Gastrocnemius medialis (tissue), 4 donors: ENCODE data around the gene PTPRM. TPM values are rescaled to one million over a fixed set of nuclear protein-coding genes. Genes with fewer than 3 reads are reported as not detected.

ENCODE experiments used
- ATAC-seq, 2 donors: fragments of 150-250 bp; one replicate each; pipeline ENCODE4 v1.9.1; 2016
- DNase-seq, 2 donors: peaks; one replicate each; pipeline ENCODE4 v3.0.0-alpha.2; 2019
- H3K27ac ChIP-seq, 4 donors: fragments of 200-600 bp; sonication (generic); 1 replicate in 1 of 4; 2 replicates in 3 of 4; pipeline ENCODE4 v1.5.1; 2016 to 2018; ENCODE audit warnings: mild to moderate bottlenecking in 2 of 4, moderate library complexity in 1 of 4
- H3K27me3 ChIP-seq, 3 donors: fragments of 200-600 bp; sonication (generic) in 2 of 3; 1 replicate in 1 of 3; 2 replicates in 2 of 3; pipeline versions ENCODE4 v1.5.1 to v1.6.0; 2016 to 2019; ENCODE audit warnings: mild to moderate bottlenecking in 1 of 3, moderate library complexity in 1 of 3
- H3K36me3 ChIP-seq, 2 donors: fragments of 200-600 bp; sonication (generic) in 1 of 2; one replicate each; pipeline ENCODE4 v1.5.1; 2017 to 2018
- H3K4me1 ChIP-seq, 2 donors: fragments of 200-600 bp; sonication (generic) in 1 of 2; one replicate each; pipeline ENCODE4 v1.5.1; 2016 to 2017; ENCODE audit warnings: mild to moderate bottlenecking in 2 of 2
- H3K4me3 ChIP-seq, 4 donors: fragments of 200-600 bp; sonication (generic) in 3 of 4; 1 replicate in 1 of 4; 2 replicates in 3 of 4; pipeline ENCODE4 v1.5.1; 2016 to 2019; ENCODE audit warnings: mild to moderate bottlenecking in 2 of 4
- H3K9me3 ChIP-seq, 3 donors: fragments of 200-600 bp; sonication (generic) in 2 of 3; 1 replicate in 1 of 3; 2 replicates in 2 of 3; pipeline ENCODE4 v1.5.1; 2016 to 2019
- POLR2A ChIP-seq, 2 donors: fragments of 450-650 bp; IDR thresholded peaks; one replicate each; pipeline ENCODE4 v1.6.1; 2017; ENCODE audit warnings: antibody characterized with exemption in 2 of 2, mild to moderate bottlenecking in 2 of 2, moderate library complexity in 2 of 2
- in situ Hi-C, 4 donors: fragments of 200-750 bp; cut with MboI; loops; one replicate each; pipeline versions ENCODE4 v1.15.0 to v1.8.0; 2017; ENCODE audit warnings: low sequenced_read_pairs in 4 of 4
- intact Hi-C: fragments of 100-400 bp; cut with DNase I; formaldehyde crosslinking; loops from one replicate; pipeline ENCODE4 v1.15.1; 2023; ENCODE audit warnings: low total_unique reads
- total RNA-seq, 4 donors: library from RNA; depleted of rRNA; stranded (reverse); fragments of >200 nt; gene quantifications; one replicate each; pipeline versions ENCODE4 v1.1.0 to v1.2.3, GENCODE V29; 2016
- TF ChIP-seq, protein P1 (sequence below), 5 experiments: fragments of 450-650 bp in 3 of 5; fragments of 200-600 bp in 2 of 5; sonication (generic) in 2 of 5; IDR thresholded peaks in 4 of 5; conservative IDR thresholded peaks in 1 of 5; 1 replicate in 4 of 5; 2 replicates in 1 of 5; pipeline ENCODE4 v1.5.1; 2016 to 2019; ENCODE audit warnings: antibody characterized with exemption in 5 of 5, mild to moderate bottlenecking in 3 of 5, moderate library complexity in 3 of 5

The PTPRM gene
- total RNA-seq, 4 donors from 2014 or later: 52.6 to 79.3 (median 63.8) TPM

- no peaks in the 10 kb centered on the region for H3K9me3 ChIP-seq
- H3K4me1 ChIP-seq: peaks cover 20 to 24% of the 10 kb centered on the region in 2 donors
- DNase-seq: no peak
- no peaks in the 10 kb centered on the region for H3K36me3 ChIP-seq
- peak in 1 of 2 donors; percentile 62 for ATAC-seq
- intact Hi-C loops (no loop called here), in situ Hi-C loops (no loop called here)
- H3K27me3 ChIP-seq: no peaks in the 10 kb centered on the region
- no peak for TF ChIP-seq POLR2A (IDR thresholded peaks at IDR 0.05)
- TF ChIP-seq, protein P1, sequence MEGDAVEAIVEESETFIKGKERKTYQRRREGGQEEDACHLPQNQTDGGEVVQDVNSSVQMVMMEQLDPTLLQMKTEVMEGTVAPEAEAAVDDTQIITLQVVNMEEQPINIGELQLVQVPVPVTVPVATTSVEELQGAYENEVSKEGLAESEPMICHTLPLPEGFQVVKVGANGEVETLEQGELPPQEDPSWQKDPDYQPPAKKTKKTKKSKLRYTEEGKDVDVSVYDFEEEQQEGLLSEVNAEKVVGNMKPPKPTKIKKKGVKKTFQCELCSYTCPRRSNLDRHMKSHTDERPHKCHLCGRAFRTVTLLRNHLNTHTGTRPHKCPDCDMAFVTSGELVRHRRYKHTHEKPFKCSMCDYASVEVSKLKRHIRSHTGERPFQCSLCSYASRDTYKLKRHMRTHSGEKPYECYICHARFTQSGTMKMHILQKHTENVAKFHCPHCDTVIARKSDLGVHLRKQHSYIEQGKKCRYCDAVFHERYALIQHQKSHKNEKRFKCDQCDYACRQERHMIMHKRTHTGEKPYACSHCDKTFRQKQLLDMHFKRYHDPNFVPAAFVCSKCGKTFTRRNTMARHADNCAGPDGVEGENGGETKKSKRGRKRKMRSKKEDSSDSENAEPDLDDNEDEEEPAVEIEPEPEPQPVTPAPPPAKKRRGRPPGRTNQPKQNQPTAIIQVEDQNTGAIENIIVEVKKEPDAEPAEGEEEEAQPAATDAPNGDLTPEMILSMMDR (IDR thresholded peaks at IDR 0.05 in 4 of 5, conservative IDR thresholded peaks at IDR 0.05 in 1 of 5): no peak
- no peak overlapping the region for H3K27ac ChIP-seq
- H3K4me3 ChIP-seq: no peak overlapping the region
Measured at GRCh38 chr18:7786569-7786968, 219.5 kb downstream of the PTPRM start.

DNA sequence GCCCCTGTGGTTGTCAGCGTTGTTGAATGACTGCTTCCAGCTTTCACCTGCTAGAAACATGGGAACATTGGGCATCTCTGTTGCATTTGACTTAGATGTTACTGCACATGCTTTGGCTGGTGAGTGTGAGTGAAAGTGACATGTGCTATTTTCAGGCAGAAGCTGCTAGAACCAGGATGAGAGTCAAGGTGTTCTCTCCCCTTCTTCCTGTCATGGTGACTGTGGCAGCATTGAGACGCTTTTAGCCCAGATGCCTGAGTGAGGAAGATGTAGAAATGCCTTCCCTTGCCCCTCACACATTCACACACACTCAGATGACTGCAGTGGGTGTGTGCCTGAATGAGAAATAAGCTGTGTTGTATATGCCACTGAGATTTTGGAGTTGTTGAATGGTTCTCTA lies 220.2 kb downstream of the PTPRM start:
- H3K9me3 ChIP-seq: no peaks in the 10 kb centered on the region
- H3K4me3 ChIP-seq: no peak overlapping the region
- DNase-seq (no peak), ATAC-seq (no peak)
- H3K4me1 ChIP-seq: peaks cover 14 to 24% of the 10 kb centered on the region in 2 donors
- in situ Hi-C loops: no loop called here
- no peaks in the 10 kb centered on the region for H3K27me3 ChIP-seq
- intact Hi-C loops: no loop called here
- H3K36me3 ChIP-seq: no peaks in the 10 kb centered on the region
- no peak overlapping the region for H3K27ac ChIP-seq
- TF ChIP-seq POLR2A (IDR thresholded peaks at IDR 0.05): no peak
- TF ChIP-seq, protein P1 (IDR thresholded peaks at IDR 0.05 in 4 of 5, conservative IDR thresholded peaks at IDR 0.05 in 1 of 5): no peak

DNA sequence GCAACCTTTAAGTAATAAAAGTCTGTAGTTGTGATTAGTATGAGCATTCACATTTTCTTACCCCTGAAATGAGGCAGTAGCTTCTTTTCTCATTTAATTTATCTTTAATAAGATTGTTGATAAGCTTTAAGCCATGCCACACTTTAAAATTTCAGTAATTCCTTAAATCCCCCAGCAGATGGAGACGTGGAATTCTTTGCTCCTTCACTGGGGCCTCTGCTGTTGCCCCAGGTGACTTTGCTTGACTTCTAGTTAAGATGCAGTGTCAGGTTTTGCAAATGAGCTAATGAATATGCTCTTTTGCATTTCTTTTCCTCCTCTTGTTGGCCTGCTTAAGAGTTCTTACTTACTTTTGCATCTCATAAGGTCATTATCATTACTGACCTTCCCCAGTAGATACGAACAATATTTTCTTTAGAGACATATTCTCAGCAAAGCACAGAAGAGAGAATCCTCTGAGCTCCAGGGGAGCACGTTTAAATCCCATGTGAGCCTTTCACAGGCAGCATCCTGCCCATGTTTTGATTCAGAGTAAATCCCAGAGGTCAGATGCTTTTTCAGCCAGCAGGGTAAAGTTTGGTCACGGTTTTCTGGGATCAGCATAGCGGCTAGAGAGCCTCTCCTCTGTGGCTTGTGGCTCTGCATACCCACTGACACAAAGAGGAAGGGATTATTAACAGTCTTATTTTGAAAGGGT lies 222.9 kb downstream of the PTPRM start:
- Histone ChIP-seq H3K4me1 (peaks cover 6 to 12% of the 10 kb centered on the region in 2 donors), H3K9me3 (no peaks in the 10 kb centered on the region), H3K27ac (peak overlapping the region in 2 of 4 donors; percentile 26 to 45), H3K4me3 (no peak overlapping the region), H3K36me3 (no peaks in the 10 kb centered on the region), H3K27me3 (no peaks in the 10 kb centered on the region)
- DNase-seq: no peak
- in situ Hi-C loops: no loop called here
- intact Hi-C loops: loop anchor here (5.0 to 10.0 kb wide), 2 partner anchors 185 to 597 kb away; no protein-coding TSS in a partner anchor
- peak in 1 of 2 donors; percentile 66 for ATAC-seq
- TF ChIP-seq POLR2A (IDR thresholded peaks at IDR 0.05): no peak
- TF ChIP-seq, protein P1 (IDR thresholded peaks at IDR 0.05 in 4 of 5, conservative IDR thresholded peaks at IDR 0.05 in 1 of 5): peak in 4 of 5 experiments; percentile 22 to 54 (median 44)

GRCh38 chr18:7793100-7793499 lies 226.0 kb downstream of the PTPRM start:
- Histone ChIP-seq H3K4me3 (no peak overlapping the region), H3K27ac (no peak overlapping the region), H3K27me3 (no peaks in the 10 kb centered on the region), H3K4me1 (peaks cover 5 to 6% of the 10 kb centered on the region in 2 donors), H3K9me3 (no peaks in the 10 kb centered on the region), H3K36me3 (no peaks in the 10 kb centered on the region)
- in situ Hi-C loops (no loop called here), intact Hi-C loops (loop anchor here (5.0 to 10.0 kb wide), 2 partner anchors 182 to 594 kb away; no protein-coding TSS in a partner anchor)
- TF ChIP-seq POLR2A (IDR thresholded peaks at IDR 0.05): no peak
- TF ChIP-seq, protein P1 (IDR thresholded peaks at IDR 0.05 in 4 of 5, conservative IDR thresholded peaks at IDR 0.05 in 1 of 5): no peak
- ATAC-seq (no peak), DNase-seq (no peak)
